ENCODE data around the gene LTA4H.

DNA sequence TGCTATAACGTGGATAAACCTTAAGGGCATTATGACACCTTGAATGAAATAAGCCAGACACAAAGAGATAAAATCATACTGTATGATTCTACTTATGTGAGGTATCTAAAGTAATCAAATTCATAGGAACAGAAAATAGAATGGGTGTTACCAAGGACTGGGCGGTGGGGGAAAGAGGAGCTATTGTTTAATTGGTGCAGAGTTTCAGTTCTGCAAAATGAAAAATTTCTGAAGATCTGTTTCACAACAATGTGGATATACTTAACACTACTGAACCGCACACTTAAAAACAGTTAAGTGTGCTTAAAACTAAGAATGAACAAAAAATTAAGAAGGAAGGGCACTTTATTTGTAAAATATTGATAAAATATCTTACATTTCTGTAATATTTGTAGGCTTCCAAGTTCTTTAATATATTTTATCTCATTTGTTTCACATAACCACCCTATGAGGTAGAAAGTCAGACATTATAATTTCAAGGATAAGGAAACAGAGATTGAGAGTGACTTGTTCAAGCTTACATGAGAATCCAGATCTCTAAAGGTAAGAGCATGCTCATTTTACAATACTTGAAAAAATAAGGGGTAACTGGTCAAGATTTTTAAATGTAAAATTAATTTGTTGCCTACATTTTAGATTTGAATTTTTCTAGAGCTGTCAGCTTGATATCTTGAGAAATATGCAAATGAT is 14.9 kb downstream of the LTA4H start:
- TF ChIP-seq CTCF (conservative IDR thresholded peaks at IDR 0.05; ENCODE audit: low read length) (no peak), EZH2phosphoT487 (IDR thresholded peaks at IDR 0.05; ENCODE audit: borderline replicate concordance) (no peak)

All from Loucy (cell line).